G401.6 (cell line): ENCODE data around the gene SLC13A2.

Experiments
- FAIRE-seq: peaks from 2 replicates; lab custom pipeline; 2012; peaks lifted over from hg19 to GRCh38; lab: Jason Lieb, UNC

SLC13A2 gene

DNA sequence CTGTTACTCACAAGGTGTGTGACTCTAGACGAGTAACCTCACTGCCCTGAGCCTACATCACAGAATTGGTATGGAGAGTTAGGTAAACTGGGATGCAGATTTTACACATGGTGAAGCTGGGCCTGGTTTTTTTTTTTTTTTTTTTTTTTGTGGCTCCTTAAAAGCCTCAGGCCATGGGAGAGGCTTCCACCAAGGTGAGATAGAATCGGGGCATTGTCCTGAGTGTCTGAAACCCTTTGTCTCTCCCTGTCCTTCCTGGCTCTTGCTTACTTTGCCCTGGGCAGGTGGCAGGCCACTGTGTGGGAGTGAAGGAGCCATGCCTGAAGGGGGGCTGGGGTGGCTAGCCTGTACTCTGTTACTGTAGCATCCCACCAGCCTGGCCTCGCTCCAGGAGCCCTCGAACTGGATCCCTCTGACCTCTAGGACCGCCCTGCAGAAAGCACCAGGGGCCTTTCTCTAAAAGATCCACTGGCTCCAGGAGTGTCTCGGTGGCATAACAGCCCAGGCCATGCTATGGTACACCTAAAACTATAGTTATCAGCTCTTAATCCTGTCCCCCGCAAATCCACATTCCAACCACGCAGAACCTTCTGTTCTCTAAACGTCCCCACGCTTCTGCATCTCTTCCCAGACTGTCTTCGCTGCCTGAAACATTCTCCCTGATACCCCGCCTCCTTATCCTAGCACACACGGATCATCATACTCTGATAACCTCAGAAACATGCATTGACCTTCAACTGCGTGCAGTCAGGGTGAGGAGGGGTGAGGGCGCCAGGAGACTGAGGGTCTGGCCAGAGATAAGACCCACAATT lies 1.7 kb upstream of the SLC13A2 start:
- no peak for FAIRE-seq

- no peak for FAIRE-seq
Observed at GRCh38 chr17:28472871-28473497, 460 bp upstream of the SLC13A2 start.

GRCh38 chr17:28474111-28474531 lies 677 bp downstream of the SLC13A2 start:
- no peak for FAIRE-seq

DNA sequence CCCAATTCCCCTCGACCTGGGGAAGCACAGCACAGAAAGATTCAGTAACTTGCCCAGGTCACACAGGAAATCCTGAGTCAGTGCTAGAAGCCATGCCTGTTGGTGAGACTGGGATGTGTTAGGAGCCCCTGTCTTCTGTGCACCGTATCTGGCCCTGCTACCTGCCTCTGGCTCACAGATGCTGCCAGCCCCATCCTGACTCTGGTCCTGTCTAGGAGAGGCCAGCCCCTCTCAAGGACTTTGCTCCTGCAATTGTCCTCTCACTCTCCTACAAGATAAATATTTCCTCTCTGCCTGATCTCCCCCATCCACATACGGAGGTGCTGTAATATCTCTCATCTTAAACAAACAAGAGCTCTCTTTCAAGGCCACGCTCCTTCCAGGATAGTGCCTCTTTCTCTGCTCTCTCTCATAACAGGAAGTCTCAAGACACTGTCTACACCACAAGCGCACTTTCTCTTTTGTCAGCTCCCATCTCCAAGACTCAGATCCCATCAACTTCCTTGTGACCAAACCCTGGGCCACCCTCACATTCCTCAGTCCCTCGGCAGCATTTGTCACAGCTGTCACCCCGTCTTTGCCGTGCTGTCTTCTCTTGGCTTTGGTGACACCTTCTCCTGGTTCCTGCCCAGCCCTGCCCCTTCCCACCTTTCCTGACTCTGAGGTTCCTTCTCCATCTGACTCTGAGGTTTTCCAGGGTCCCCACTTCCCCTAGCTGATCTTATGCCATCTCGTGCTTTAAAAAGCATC lies 1.9 kb downstream of the SLC13A2 start:
- no peak for FAIRE-seq

- FAIRE-seq = no peak
Observed at GRCh38 chr17:28476076-28476865, 2.8 kb downstream of the SLC13A2 start.

- FAIRE-seq = no peak
Observed at GRCh38 chr17:28477928-28478327, 4.5 kb downstream of the SLC13A2 start.

DNA sequence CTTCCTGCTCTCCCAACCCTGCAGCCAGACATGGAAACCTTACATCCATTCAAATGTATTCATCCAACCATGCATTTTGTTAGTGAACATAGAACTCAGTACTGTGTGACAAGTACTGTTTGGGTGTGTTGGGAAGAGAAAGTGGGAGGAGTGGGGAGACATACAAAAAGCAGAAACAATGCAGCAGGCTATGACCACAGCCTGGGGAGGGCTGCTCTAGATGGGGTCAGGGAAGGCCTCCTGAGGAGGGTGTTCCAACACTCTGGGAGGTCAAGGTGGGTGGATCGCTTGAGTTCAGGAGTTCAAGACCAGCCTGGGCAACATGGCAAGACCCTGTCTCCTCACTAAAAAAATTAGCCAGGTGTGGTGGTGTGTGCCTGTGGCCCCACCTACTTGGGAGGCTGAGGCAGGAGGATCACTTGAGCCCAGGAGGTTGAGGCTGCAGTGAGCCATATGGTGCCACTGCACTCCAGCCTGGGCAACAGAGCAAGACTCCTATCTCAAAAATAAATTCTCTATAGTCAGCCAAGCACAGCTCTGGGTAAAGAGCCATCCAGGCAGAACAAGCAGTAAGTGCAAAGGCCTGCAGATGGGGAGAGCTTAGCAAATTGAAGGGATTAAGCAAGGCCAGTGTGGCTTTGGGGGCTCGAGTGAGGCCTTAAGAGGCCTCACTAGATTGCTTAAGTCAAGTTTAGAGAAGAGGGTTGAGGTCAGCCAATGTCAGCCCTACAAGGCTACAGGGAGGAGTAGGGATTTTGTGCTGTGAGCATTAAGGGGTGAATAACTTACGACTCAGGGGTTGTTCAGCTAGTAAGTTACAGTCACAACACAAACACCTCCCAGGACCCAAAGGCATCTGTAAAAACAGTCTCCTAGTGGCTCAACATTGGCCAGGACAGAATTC lies 5.5 kb downstream of the SLC13A2 start:
- no peak for FAIRE-seq

DNA sequence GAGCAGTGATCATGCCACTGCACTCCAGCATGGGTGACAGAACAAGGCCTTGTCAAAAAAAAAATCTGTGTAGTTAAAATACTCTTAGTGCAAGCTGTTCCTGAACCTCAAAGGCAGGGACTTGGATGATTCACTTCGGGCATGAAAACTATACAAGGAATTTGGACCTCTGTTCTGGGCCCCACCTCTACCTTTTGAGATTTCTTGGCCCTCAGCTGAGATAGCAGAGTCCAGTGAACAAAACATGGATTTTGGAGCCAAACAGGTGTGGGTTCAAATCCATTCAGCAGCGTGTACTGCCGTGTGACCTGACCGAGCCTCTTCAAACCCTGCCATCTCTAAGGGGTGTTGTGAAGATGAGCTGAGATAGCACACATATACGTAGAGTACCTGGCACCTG lies 6.8 kb downstream of the SLC13A2 start:
- no peak for FAIRE-seq

DNA sequence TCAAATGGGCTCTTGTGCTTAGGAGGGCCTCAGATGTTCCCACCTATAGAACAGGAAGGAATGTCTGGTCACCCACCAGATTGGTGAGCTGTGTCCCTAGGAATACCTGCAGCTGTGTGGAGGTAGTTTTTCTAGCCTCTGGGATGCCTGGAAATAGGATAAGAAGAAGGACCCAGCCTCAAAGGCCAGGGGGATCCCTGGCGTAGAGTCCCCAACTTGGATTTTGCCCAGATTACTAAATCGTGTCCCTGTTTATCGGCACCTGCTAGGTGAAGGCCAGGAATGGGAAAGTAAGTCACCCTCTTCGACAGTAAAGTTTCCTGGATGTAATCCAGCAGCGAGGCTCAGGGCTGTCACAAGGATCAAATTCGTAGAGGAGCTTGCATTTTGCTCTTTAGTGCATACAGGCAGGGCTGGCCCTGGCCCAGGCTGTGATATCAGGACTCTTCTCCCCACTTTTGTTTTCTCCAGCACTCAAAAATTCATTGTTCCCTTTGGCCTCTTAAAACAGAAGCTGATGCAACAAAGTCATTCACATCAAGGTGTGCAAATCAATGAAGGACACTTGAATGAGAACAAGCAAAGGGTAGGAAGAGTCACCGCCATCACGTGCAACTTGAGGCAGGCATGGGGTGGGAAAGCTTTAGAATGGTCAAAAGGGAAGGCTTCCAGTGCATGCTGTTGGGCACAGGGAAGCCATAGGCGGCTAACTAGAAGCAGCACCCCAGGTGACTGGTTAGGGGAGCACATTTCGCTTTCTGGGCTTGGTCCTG lies 7.5 kb downstream of the SLC13A2 start:
- no peak for FAIRE-seq

GRCh38 chr17:28482551-28483199 lies 9.2 kb downstream of the SLC13A2 start:
- no peak for FAIRE-seq

DNA sequence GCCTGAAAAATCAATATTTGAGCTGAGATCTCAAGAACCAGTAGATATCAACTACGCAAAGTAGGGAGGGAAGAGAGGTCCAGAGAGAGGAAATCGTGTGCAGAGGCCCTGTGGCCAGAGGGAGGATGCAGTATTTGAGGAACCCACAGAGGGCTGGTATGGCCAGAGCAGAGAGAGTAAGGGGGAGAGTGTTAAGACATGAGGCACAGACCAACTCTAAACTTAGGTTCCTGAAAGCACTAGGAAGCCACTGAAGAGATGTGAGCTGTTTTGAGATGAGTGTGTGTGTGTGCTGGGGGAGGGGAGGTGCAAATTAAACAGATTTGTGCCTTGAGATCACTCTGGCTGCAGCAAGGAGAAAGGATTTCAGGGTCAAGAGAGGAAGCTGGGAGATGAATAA lies 10.9 kb downstream of the SLC13A2 start:
- no peak for FAIRE-seq

GRCh38 chr17:28485049-28485448 lies 11.6 kb downstream of the SLC13A2 start:
- FAIRE-seq = no peak

DNA sequence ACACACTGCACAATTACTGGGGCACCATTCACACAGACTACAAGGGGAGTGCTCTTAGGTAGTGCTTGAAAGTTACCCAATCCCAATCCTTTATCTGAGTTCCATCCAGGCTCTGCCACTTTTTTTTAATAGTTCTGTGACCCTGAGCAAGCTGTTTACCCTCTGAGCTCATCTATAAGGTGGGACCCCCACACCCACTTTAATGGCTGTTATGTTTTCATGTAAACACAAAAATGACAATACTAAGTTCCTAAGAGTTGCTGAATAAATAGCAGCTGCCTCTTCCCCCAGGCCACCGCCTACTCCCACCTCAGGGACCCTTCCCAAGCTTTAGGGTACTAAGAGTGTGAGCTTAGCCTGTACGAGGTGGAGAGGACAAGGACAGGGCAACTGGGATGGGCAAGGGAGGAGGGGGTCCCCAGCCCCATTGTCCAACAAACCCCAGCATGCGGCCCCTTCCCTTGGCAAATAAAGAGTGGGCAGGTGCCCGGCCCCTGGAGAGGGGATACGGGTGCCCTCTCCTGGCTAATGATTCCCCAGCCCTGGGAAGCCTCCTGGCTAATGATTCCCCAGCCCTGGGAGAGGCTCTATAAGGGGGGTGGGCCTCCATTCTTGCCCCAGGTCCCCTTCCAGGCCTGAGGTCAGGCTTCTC lies 14.6 kb downstream of the SLC13A2 start:
- no peak for FAIRE-seq

DNA sequence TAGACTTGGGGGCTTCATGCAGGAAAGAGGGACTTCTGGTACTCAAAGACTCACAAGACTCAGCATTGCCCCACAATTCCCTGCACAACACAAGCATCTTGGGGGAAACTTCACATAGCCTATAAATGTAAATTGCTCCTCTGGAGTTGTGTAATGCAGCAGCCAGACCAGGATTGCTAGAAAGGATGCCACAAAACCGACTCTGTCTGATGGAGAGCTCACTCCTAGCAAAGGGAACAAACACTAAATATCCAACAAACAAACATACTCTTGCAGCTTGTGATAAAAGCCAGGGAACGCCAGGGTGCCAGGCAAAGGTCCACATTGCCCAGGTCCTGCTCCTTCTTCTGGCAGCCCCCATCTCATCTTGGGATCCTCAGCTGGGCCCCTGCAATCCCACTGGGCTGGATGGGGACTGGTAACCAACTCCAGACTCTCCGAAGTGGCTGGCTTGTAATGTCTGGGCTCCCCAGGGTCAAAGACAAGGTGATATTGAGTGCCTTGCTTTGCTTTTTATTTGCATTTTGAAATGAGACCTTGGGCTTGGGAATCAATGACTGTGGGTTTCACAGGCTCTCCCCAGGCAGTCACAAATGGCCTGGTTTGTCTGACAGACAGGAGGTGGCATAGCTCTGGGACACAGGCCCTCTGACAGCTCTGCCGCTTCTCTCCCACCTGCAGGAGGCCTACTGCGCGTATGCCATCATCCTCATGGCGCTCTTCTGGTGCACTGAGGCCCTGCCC lies 15.3 kb downstream of the SLC13A2 start:
- FAIRE-seq = no peak

DNA sequence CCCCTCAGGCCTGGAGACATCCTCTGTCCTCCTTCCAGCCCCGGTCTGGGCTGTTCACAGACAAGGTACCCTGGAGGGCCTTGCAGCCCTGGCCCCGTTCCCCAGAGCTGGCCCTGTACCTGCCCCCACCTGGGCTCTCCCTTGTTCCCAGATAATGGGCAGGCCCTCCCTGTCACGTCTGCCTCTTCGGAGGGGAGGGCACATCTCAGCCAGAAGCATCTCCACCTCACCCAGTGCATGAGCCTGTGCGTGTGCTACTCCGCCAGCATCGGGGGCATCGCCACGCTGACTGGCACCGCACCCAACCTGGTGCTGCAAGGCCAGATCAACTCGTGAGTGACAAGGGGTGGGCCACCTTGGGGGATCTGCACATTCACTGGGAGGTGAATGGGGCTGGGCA lies 17.8 kb downstream of the SLC13A2 start:
- FAIRE-seq = no peak

DNA sequence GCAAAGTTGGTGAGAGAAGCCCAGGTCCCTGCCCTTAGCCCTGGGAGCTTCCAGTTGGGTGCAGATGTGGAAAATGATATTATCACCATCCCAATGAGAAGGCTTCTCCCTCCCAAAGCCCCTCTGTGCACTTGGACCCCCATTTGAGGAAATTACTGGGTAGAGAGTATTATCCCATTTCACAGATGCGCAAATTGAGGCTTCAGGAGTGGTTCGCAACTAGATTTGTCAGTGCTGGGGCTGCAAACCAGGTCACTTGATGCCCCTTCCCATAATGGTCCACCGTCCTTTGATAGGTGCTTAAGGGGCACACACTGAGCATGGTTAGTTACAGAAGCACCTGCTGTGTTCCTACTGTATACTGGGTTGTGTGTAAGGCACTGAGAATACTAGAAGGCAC lies 18.4 kb downstream of the SLC13A2 start:
- no peak for FAIRE-seq

DNA sequence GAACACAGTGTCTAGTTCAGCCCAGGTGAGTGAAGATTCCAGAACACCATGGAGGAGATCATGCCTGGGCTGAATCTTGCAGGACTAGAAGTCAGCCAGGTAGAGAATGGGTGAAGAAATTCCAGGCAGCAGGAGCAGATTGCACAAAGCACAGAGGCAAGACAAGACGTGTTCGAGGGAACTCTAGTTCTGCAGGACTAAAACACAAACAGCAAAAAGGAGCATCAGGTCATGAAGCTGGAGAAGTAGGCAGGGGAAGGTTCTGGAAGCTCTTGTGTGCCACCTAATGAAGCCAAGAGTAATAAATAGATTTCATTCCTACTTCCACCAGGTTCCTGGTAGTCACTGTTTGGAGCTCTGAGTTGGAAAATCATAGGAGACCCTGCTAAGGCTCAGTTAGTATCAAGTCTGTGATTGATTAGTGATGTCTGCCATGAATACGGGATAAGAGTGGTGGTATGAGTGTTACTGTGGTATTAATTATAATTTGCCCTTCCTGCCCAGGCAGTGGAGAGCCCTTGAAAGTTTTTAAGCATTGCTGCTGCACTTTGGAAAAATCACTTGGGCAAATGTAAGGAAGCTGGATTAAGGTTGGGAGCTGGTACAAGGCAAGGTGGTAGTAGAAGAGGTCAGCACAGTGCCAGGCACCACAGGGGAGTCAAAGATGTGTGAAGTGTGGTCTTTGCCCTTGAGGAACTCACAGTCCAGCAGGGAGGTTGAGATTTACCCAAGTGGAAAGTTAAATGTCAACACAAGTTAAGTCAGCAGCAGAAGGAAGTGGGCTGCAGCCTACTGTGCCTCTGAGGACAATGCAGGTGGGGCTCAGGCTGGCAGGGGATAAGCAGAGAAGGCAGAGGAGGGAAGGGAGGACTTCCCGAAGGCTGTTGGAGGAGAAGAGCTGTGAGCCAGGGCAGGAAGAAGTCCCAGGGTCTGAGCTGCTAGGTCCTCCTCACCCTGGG lies 19.2 kb downstream of the SLC13A2 start:
- no peak for FAIRE-seq

DNA sequence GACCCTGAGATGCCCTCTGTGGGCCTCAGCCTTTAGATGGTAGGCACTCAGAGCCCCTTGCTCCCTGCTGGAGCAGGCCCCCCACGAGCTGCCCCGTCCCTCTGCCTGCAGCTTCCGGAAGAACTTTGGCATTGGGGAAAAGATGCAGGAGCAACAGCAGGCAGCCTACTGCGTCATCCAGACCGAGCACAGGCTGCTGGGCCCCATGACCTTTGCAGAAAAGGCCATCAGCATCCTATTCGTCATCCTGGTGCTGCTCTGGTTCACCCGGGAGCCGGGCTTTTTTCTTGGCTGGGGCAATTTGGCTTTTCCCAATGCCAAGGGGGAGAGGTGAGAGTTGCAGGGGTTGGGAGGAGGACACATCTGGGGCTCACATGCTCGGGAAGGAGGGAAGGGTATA lies 20.0 kb downstream of the SLC13A2 start:
- FAIRE-seq = no peak
